ENCODE data around the gene PRKD1. TPM values are rescaled to one million over a fixed set of nuclear protein-coding genes. Genes with fewer than 3 reads are reported as not detected.

Gene PRKD1
- total RNA-seq, 1 experiment from 2014 or later: not detected

- H3K4me2 ChIP-seq (ENCODE audit: low read length): no peak overlapping the region
- DNase-seq (ENCODE audit: low read depth, low spot score): no peak
- no peaks in the 10 kb centered on the region for H3K9me2 ChIP-seq (ENCODE audit: insufficient read depth)
- no peaks in the 10 kb centered on the region for H3K4me1 ChIP-seq (ENCODE audit: control insufficient read depth in 1 of 2, insufficient read depth in 2 of 2, low read length in 2 of 2)
- H3K79me2 ChIP-seq (ENCODE audit: insufficient read depth, low read length): no peaks in the 10 kb centered on the region
- H4K20me1 ChIP-seq (ENCODE audit: insufficient read depth): no peaks in the 10 kb centered on the region
- TF ChIP-seq SP1 (IDR thresholded peaks at IDR 0.05; ENCODE audit: low read depth): no peak
- TF ChIP-seq CTCF (IDR thresholded peaks at IDR 0.05 in 2 of 3, conservative IDR thresholded peaks at IDR 0.05 in 1 of 3; ENCODE audit: borderline replicate concordance in 1 of 3, insufficient read depth in 1 of 3, low read depth in 2 of 3, low read length in 2 of 3): no peak
- no peak for TF ChIP-seq TCF7L2 (IDR thresholded peaks at IDR 0.05; ENCODE audit: borderline replicate concordance, extremely low read depth, insufficient read depth, insufficient read length)
- no peak for TF ChIP-seq SRF (IDR thresholded peaks at IDR 0.05; ENCODE audit: low read depth)
- TF ChIP-seq JUND (IDR thresholded peaks at IDR 0.05): no peak
- TF ChIP-seq EZH2 (IDR thresholded peaks at IDR 0.05): no peak
- no peak for TF ChIP-seq POLR2A (IDR thresholded peaks at IDR 0.05; ENCODE audit: borderline replicate concordance, extremely low read depth, insufficient read depth, insufficient read length)
- no peak for TF ChIP-seq ZNF274 (IDR thresholded peaks at IDR 0.05; ENCODE audit: low read depth, low read length)
- TF ChIP-seq MAX (IDR thresholded peaks at IDR 0.05): no peak
- no peak for TF ChIP-seq FOSL1 (IDR thresholded peaks at IDR 0.05; ENCODE audit: low read depth)
- no peak for TF ChIP-seq POLR2AphosphoS5 (IDR thresholded peaks at IDR 0.05; ENCODE audit: low read depth, low read length)
- no peak for TF ChIP-seq ZFX (IDR thresholded peaks at IDR 0.05)
- H2AFZ ChIP-seq (ENCODE audit: low read depth, low read length, poor library complexity, severe bottlenecking): no peak overlapping the region
- H3K9me3 ChIP-seq (ENCODE audit: control insufficient read depth in 1 of 2, insufficient read depth in 1 of 2, low read depth in 1 of 2, low read length in 2 of 2): peaks cover 13 to 35% of the 10 kb centered on the region in 2 experiments
- CTCF ChIA-PET: no interaction called here
- RAD21 ChIA-PET (ENCODE audit: low non-redundant PET in 1 of 2, low total read pairs in 2 of 2, uncharacterized antibody in 2 of 2, unreplicated experiment in 2 of 2): no interaction called here
- H3K9ac ChIP-seq (ENCODE audit: low read length): no peak overlapping the region
- ATAC-seq: no peak
- no peak overlapping the region for H3K27ac ChIP-seq (ENCODE audit: low read depth, low read length)
- no peaks in the 10 kb centered on the region for H3K36me3 ChIP-seq (ENCODE audit: control insufficient read depth in 1 of 2, insufficient read depth in 2 of 2, low read length in 2 of 2)
- intact Hi-C loops (cut with micrococcal nuclease): no loop called here
- no peak overlapping the region for H3K4me3 ChIP-seq (replicated peaks in 1 of 2; ENCODE audit: low read depth in 1 of 2, low read length in 2 of 2)
- POLR2A ChIA-PET: no interaction called here
- no peaks in the 10 kb centered on the region for H3K27me3 ChIP-seq (ENCODE audit: insufficient read depth, low read length)
- no TSS peak for BruUV-seq (replicated peaks)
Measured at GRCh38 chr14:29805415-29806123, 122.1 kb downstream of the PRKD1 start.

Measured in HCT116 (cell line).